GM19324 (cell line): ENCODE data around the gene EPB41L4B.

Experiments used
- ATAC-seq: cut with Tn5 transposase; IDR thresholded peaks from one replicate; pipeline ENCODE4 v1.9.1; 2021; ENCODE audit warnings: mild to moderate bottlenecking, moderate library complexity; ENCODE audit not compliant: unreplicated experiment, low FRiP score

EPB41L4B gene

GRCh38 chr9:109171926-109172325 is 148.9 kb downstream of the EPB41L4B start:
- ATAC-seq = no peak

- no peak for ATAC-seq
Measured at GRCh38 chr9:109168170-109168569, 152.7 kb downstream of the EPB41L4B start.

- ATAC-seq = no peak
Measured at GRCh38 chr9:109167716-109168115, 153.1 kb downstream of the EPB41L4B start.

GRCh38 chr9:109166771-109167601 is 153.9 kb downstream of the EPB41L4B start, which contains the start of gene FRRS1L:
FRRS1L (minus strand) TSS chr9:109167249; CDS start chr9:109167138, 111 bp downstream.
- no peak for ATAC-seq

GRCh38 chr9:109166171-109166770 is 154.6 kb downstream of the EPB41L4B start:
- no peak for ATAC-seq

- ATAC-seq = peak; percentile 51
Measured at GRCh38 chr9:109164042-109164441, 156.8 kb downstream of the EPB41L4B start.

- ATAC-seq = no peak
Measured at GRCh38 chr9:109163194-109163593, 157.7 kb downstream of the EPB41L4B start.

- no peak for ATAC-seq
Measured at GRCh38 chr9:109162677-109163076, 158.2 kb downstream of the EPB41L4B start.

- ATAC-seq = no peak
Measured at GRCh38 chr9:109161471-109161870, 159.4 kb downstream of the EPB41L4B start.

GRCh38 chr9:109159583-109159982 is 161.3 kb downstream of the EPB41L4B start:
- ATAC-seq = no peak

- ATAC-seq = no peak
Measured at GRCh38 chr9:109158651-109159050, 162.2 kb downstream of the EPB41L4B start.

GRCh38 chr9:109156708-109157107 is 164.2 kb downstream of the EPB41L4B start:
- ATAC-seq = no peak

- ATAC-seq = no peak
Measured at GRCh38 chr9:109150925-109151545, 169.8 kb downstream of the EPB41L4B start.

GRCh38 chr9:109149722-109150121 is 171.1 kb downstream of the EPB41L4B start:
- no peak for ATAC-seq

GRCh38 chr9:109149089-109149488 is 171.8 kb downstream of the EPB41L4B start:
- no peak for ATAC-seq

- ATAC-seq = no peak
Measured at GRCh38 chr9:109145051-109145450, 175.8 kb downstream of the EPB41L4B start.

- ATAC-seq = peak; percentile 87
Measured at GRCh38 chr9:109143881-109144562, 176.8 kb downstream of the EPB41L4B start.

- ATAC-seq = no peak
Measured at GRCh38 chr9:109141375-109141774, 179.5 kb downstream of the EPB41L4B start.

GRCh38 chr9:109139851-109140250 is 181.0 kb downstream of the EPB41L4B start:
- no peak for ATAC-seq

- no peak for ATAC-seq
Measured at GRCh38 chr9:109138421-109138820, 182.4 kb downstream of the EPB41L4B start.

- no peak for ATAC-seq
Measured at GRCh38 chr9:109134167-109134578, 186.7 kb downstream of the EPB41L4B start.
